B cell (primary cell): ENCODE measurements around the gene C5AR1. TPM values are rescaled to one million over a fixed set of nuclear protein-coding genes. Genes with fewer than 3 reads are reported as not detected.
A peak's percentile ranks its signal among the peaks of the same experiment; 100 is the strongest.

Experiments
- ATAC-seq: fragments of 200-7000 bp; cut with Tn5 transposase; one replicate; pipeline ENCODE4 v1.10.0; 2021; ENCODE audit warnings: low read depth, mild to moderate bottlenecking, moderate number of reproducible peaks, moderate library complexity
- CTCF ChIA-PET: fragments of 350-600 bp; sonication (Branson Sonifier 250); formaldehyde crosslinking; loops from one replicate; lab custom pipeline; 2021; ENCODE audit warnings: antibody characterized with exemption, inconsistent platforms; lab: Charles Lee
- POLR2A ChIA-PET: fragments of 350-600 bp; sonication (Branson Sonifier 250); formaldehyde crosslinking; loops from one replicate; lab custom pipeline; 2021; ENCODE audit warnings: antibody characterized with exemption; lab: Charles Lee
- DNase-seq: peaks from one replicate; pipeline ENCODE4 v3.0.0; 2013
- H2AFZ ChIP-seq: 2 replicates; pipeline ENCODE4 v1.6.1; 2012; ENCODE audit warnings: mild to moderate bottlenecking, low read depth, low read length; ENCODE audit not compliant: insufficient read depth, poor library complexity, severe bottlenecking
- H3K27ac ChIP-seq, 2 donors: 1 replicate in 1 of 2; 2 replicates in 1 of 2; pipeline ENCODE4 v1.5.1; 2012 to 2013; ENCODE audit warnings: low read length in 2 of 2, mild to moderate bottlenecking in 2 of 2, moderate library complexity in 1 of 2
- H3K27me3 ChIP-seq, 4 experiments: fragments of 200-600 bp in 1 of 4; sonication (generic) in 1 of 4; replicated peaks in 1 of 4; 1 replicate in 2 of 4; 2 replicates in 2 of 4; pipeline versions ENCODE4 v1.6.1 to v1.7.0; 2013 to 2016; ENCODE audit warnings: low read length in 3 of 4, mild to moderate bottlenecking in 2 of 4, mixed read lengths in 1 of 4, moderate library complexity in 1 of 4; ENCODE audit not compliant: insufficient read depth in 4 of 4, control insufficient read depth in 3 of 4; ENCODE audit errors: control extremely low read depth in 1 of 4
- H3K36me3 ChIP-seq, 2 experiments: replicated peaks in 1 of 2; 1 replicate in 1 of 2; 2 replicates in 1 of 2; pipeline versions ENCODE4 v1.6.1 to v1.7.1; 2013; ENCODE audit warnings: low read length in 1 of 2; ENCODE audit not compliant: insufficient read depth in 2 of 2, control insufficient read depth in 1 of 2; ENCODE audit errors: control extremely low read depth in 1 of 2, extremely low read depth in 1 of 2
- H3K4me1 ChIP-seq, 2 donors: fragments of 200-600 bp in 1 of 2; sonication (generic) in 1 of 2; 1 replicate in 1 of 2; 2 replicates in 1 of 2; pipeline versions ENCODE4 v1.5.1 to v1.6.1; 2013 to 2017; ENCODE audit warnings: low read length in 2 of 2; ENCODE audit not compliant: control insufficient read depth in 2 of 2, insufficient read depth in 2 of 2
- H3K4me2 ChIP-seq: replicated peaks from 2 replicates; pipeline ENCODE3; 2012; ENCODE audit warnings: mild to moderate bottlenecking, low read depth, low read length; ENCODE audit not compliant: poor library complexity, severe bottlenecking
- H3K4me3 ChIP-seq, 5 experiments: fragments of 200-600 bp in 1 of 5; sonication (generic) in 1 of 5; 1 replicate in 3 of 5; 2 replicates in 2 of 5; pipeline versions ENCODE4 v1.5.1 to v1.7.0; 2011 to 2016; ENCODE audit warnings: low read length in 4 of 5, mild to moderate bottlenecking in 4 of 5, low read depth in 2 of 5, control low read depth in 1 of 5, moderate library complexity in 1 of 5; ENCODE audit not compliant: insufficient read depth in 1 of 5; ENCODE audit errors: control extremely low read depth in 1 of 5, extremely low read depth in 1 of 5
- H3K79me2 ChIP-seq: fragments of 200-600 bp; sonication (generic); one replicate; pipeline ENCODE4 v1.6.0; 2016; ENCODE audit warnings: low read length; ENCODE audit not compliant: control insufficient read depth, insufficient read depth
- H3K9ac ChIP-seq: fragments of 200-600 bp; sonication (generic); 2 replicates; pipeline ENCODE4 v1.6.1; 2017; ENCODE audit warnings: mild to moderate bottlenecking, low read length, moderate library complexity
- H3K9me3 ChIP-seq, 3 donors: one replicate each; pipeline versions ENCODE4 v1.6.1 to v1.7.1; 2013; ENCODE audit warnings: low read length in 2 of 3; ENCODE audit not compliant: control insufficient read depth in 2 of 3, insufficient read depth in 1 of 3; ENCODE audit errors: control extremely low read depth in 1 of 3
- H4K20me1 ChIP-seq: 2 replicates; pipeline ENCODE4 v1.6.0; 2012; ENCODE audit warnings: mild to moderate bottlenecking, low read length; ENCODE audit not compliant: insufficient read depth, control insufficient read depth, poor library complexity, severe bottlenecking
- H3K27ac Mint-ChIP-seq: one replicate; pipeline ENCODE4 v1.8.0; 2021; ENCODE audit warnings: mixed read lengths
- H3K27me3 Mint-ChIP-seq: one replicate; pipeline ENCODE4 v1.8.0; 2021; ENCODE audit warnings: mixed read lengths
- H3K4me1 Mint-ChIP-seq: one replicate; pipeline ENCODE4 v1.8.0; 2021; ENCODE audit warnings: mixed read lengths
- H3K4me3 Mint-ChIP-seq: one replicate; pipeline ENCODE4 v1.8.0; 2021; ENCODE audit warnings: mixed read lengths
- H3K9me3 Mint-ChIP-seq: one replicate; pipeline ENCODE4 v1.8.0; 2022; ENCODE audit warnings: mixed read lengths; ENCODE audit not compliant: insufficient read depth
- EZH2 ChIP-seq: IDR thresholded peaks from 2 replicates; pipeline ENCODE4 v1.6.1; 2012; ENCODE audit warnings: borderline replicate concordance, low read depth, mild to moderate bottlenecking, moderate library complexity, low read length; ENCODE audit not compliant: insufficient read depth, poor library complexity, severe bottlenecking
- WGBS: methylation state at CpG from one replicate; pipeline ENCODE4 v1.1.5; 2013; ENCODE audit warnings: missing lambda C conversion rate; ENCODE audit not compliant: insufficient coverage; 5-methylcytosine and 5-hydroxymethylcytosine counted together
- intact Hi-C: fragments of 100-400 bp; cut with micrococcal nuclease; formaldehyde crosslinking; loops from one replicate; pipeline ENCODE4 v1.10.0; 2022
- polyA plus RNA-seq: library from polyadenylated mRNA; depleted of rRNA; stranded (reverse); fragments of >200 nt; gene quantifications from 2 replicates; pipeline ENCODE4 v1.2.3, GENCODE V29; 2012
- total RNA-seq, 2 donors: library from RNA; stranded (reverse); fragments of 120-200 nt in 1 of 2; gene quantifications; 1 replicate in 1 of 2; 2 replicates in 1 of 2; pipeline versions ENCODE4 v1.2.3 to v1.2.4, GENCODE V29; 2013 to 2022
- TF ChIP-seq, protein P1 (sequence below): fragments of 200-600 bp; IDR thresholded peaks from one replicate; pipeline ENCODE4 v1.8.0; 2022; ENCODE audit warnings: antibody characterized with exemption, mild to moderate bottlenecking

The C5AR1 gene
- total and polyA plus RNA-seq, 2 donors (not counting 1 experiment from before 2014, with no cell fraction given) = 4.1 to 4.9 TPM

DNA sequence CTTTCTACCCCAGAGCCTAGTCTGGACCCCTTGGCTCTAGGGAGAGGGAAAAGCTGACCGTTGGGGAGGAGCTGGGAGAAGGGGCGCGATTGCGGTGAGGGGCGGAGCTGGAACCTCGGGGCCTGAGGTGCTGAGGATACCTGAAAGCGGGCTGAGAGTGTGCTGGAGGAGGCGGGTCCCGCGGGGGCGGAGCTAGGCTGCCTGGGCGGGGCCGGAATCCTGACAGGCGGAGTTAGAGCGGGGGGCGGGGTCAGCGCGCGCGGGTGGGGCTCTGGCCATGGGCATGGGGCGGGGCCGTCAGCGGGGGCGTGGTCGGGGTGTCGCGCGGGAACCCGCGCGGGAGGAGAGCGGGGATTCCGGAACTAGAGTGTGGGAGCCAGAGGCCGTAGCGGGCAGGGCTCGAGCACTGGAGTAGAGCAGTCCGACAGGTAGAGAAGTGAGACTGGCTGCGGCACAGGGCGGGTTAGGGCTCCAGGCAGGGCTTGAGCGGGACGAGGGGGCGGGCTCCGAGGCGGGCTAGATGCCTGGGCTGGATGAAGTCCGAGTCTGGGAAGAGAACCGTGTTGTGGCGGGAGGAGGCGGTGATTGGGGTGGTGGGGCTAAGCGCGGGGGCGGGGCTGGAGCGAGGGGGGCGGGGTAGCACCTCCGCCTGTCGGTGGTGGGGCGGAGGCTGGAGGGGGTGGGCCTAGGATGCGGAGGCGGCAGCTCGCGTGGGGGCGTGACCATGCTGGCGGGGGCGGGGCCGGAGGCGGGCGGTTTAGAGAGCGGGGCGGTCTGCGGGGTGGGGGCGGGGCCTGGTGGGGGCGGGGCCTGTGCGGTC is 35.4 kb upstream of the C5AR1 start, which contains the start of gene INAFM1:
INAFM1 (plus strand) TSS at position 815 of the 820 bp plus-strand sequence. CDS start 35 bp downstream, outside the sequence.
- Histone ChIP-seq H3K4me1 (peaks cover 12 to 22% of the 10 kb centered on the region in 2 donors), H3K9ac (peak within 1 kb of the TSS; percentile 100), H3K4me2 (peak within 1 kb of the TSS; percentile 100), H3K9me3 (no peaks in the 10 kb centered on the region), H3K27ac (peak within 1 kb of the TSS; percentile 94 to 98), H3K36me3 (peaks cover 0 to 13% of the 10 kb centered on the region in 2 experiments), H2AFZ (peak within 1 kb of the TSS; percentile 64), H3K27me3 (no peaks in the 10 kb centered on the region), H3K79me2 (no peaks in the 10 kb centered on the region), H3K4me3 (peak within 1 kb of the TSS; percentile 54 to 99 (median 96)), H4K20me1 (peaks cover 17% of the 10 kb centered on the region)
- Mint-ChIP-seq H3K9me3 (no peaks in the 10 kb centered on the region), H3K4me1 (peaks cover 22% of the 10 kb centered on the region), H3K27me3 (no peaks in the 10 kb centered on the region), H3K27ac (peak within 1 kb of the TSS; percentile 99), H3K4me3 (peak within 1 kb of the TSS; percentile 97)
- ATAC-seq (peak; percentile 76), DNase-seq (peak; percentile 99)
- under 1% methylated on average over 51 of the region's 72 CpGs for WGBS
- TF ChIP-seq EZH2 = no peak
- TF ChIP-seq, protein P1, sequence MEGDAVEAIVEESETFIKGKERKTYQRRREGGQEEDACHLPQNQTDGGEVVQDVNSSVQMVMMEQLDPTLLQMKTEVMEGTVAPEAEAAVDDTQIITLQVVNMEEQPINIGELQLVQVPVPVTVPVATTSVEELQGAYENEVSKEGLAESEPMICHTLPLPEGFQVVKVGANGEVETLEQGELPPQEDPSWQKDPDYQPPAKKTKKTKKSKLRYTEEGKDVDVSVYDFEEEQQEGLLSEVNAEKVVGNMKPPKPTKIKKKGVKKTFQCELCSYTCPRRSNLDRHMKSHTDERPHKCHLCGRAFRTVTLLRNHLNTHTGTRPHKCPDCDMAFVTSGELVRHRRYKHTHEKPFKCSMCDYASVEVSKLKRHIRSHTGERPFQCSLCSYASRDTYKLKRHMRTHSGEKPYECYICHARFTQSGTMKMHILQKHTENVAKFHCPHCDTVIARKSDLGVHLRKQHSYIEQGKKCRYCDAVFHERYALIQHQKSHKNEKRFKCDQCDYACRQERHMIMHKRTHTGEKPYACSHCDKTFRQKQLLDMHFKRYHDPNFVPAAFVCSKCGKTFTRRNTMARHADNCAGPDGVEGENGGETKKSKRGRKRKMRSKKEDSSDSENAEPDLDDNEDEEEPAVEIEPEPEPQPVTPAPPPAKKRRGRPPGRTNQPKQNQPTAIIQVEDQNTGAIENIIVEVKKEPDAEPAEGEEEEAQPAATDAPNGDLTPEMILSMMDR = no peak
- ChIA-PET CTCF (interaction anchor here (0.6 to 3.3 kb wide), 13 partner anchors 10 to 117 kb away, joined by 3 to 22 read pairs (median 4); partner anchors contain the start of genes CCDC9 and DHX34), POLR2A (interaction anchor here (0.5 to 4.1 kb wide), 20 partner anchors 9 to 982 kb away, joined by 3 to 74 read pairs (median 4); partner anchors contain the start of genes CARD8, CCDC9, NOP53 and SLC1A5)
- intact Hi-C loops = loop anchor here (1.0 to 10.0 kb wide), 7 partner anchors 47 to 1363 kb away; partner anchors contain the start of genes BICRA, DBP, DHX34 and NAPA
